OCI-LY7 (cell line): ENCODE measurements around the gene USO1. TPM values are rescaled to one million over a fixed set of nuclear protein-coding genes. Genes with fewer than 3 reads are reported as not detected.
"Not testable (repeated sequence)": the region's sequence is repeated elsewhere in the genome, so short reads cannot be mapped to it uniquely, and the experiment has no call there.

Experiments
- BruUV-seq: library from RNA; stranded (reverse); fragments of 400-500 nt; replicated peaks from 2 replicates; lab custom pipeline; 2021; lab: Mats Ljungman, UMichigan
- CTCF ChIA-PET: fragments of 300-600 bp; sonication (Branson Sonifier 250); formaldehyde crosslinking; loops from one replicate; lab custom pipeline; 2022; ENCODE audit warnings: antibody characterized with exemption; ENCODE audit not compliant: unreplicated experiment; lab: Charles Lee
- POLR2A ChIA-PET: fragments of 300-600 bp; sonication (Branson Sonifier 250); formaldehyde crosslinking; loops from one replicate; lab custom pipeline; 2022; ENCODE audit warnings: antibody characterized with exemption; lab: Charles Lee
- DNase-seq: peaks from one replicate; pipeline ENCODE4 v3.0.0-alpha.2; 2015; ENCODE audit warnings: low spot score
- H2AFZ ChIP-seq: fragments of 200-600 bp; sonication (generic), shearing (Covaris generic); 2 replicates; pipeline ENCODE4 v1.6.1; 2014; ENCODE audit warnings: mild to moderate bottlenecking, antibody characterized with exemption, low read length, moderate library complexity
- H3K27ac ChIP-seq: fragments of 200-600 bp; sonication (generic); 2 replicates; pipeline ENCODE4 v1.5.1; 2014; ENCODE audit warnings: mixed run types, low read depth, mild to moderate bottlenecking, moderate library complexity, low read length, inconsistent platforms; ENCODE audit not compliant: poor library complexity, severe bottlenecking
- H3K36me3 ChIP-seq: fragments of 200-600 bp; sonication (generic); 2 replicates; pipeline ENCODE4 v1.6.1; 2014; ENCODE audit warnings: mild to moderate bottlenecking, antibody characterized with exemption, low read length, moderate library complexity, mixed read lengths; ENCODE audit not compliant: insufficient read depth
- H3K4me1 ChIP-seq: fragments of 200-600 bp; sonication (generic); 2 replicates; pipeline ENCODE4 v1.5.1; 2014; ENCODE audit warnings: mild to moderate bottlenecking, low read length; ENCODE audit not compliant: insufficient read depth, poor library complexity, severe bottlenecking
- H3K4me2 ChIP-seq: fragments of 200-600 bp; sonication (generic); 2 replicates; pipeline ENCODE4 v1.6.1; 2014; ENCODE audit warnings: mild to moderate bottlenecking, low read length
- H3K4me3 ChIP-seq: fragments of 200-600 bp; sonication (generic); 2 replicates; pipeline ENCODE4 v1.5.1; 2014; ENCODE audit warnings: mild to moderate bottlenecking, low read depth, low read length; ENCODE audit not compliant: poor library complexity, severe bottlenecking
- H3K79me2 ChIP-seq: fragments of 200-600 bp; sonication (generic); 2 replicates; pipeline ENCODE4 v1.6.1; 2016; ENCODE audit warnings: low read depth, mild to moderate bottlenecking, low read length, moderate library complexity, mixed read lengths; ENCODE audit not compliant: insufficient read depth
- H3K9me2 ChIP-seq: fragments of 200-600 bp; sonication (generic); 2 replicates; pipeline ENCODE4 v1.6.1; 2016; ENCODE audit warnings: mild to moderate bottlenecking, low read length, mixed read lengths; ENCODE audit not compliant: insufficient read depth
- H3K9me3 ChIP-seq: fragments of 200-600 bp; sonication (generic); 2 replicates; pipeline ENCODE4 v1.6.1; 2014; ENCODE audit warnings: mild to moderate bottlenecking, mixed run types, low read length, mixed read lengths
- H4K20me1 ChIP-seq: fragments of 200-600 bp; sonication (generic); 2 replicates; pipeline ENCODE4 v1.6.1; 2014; ENCODE audit warnings: mild to moderate bottlenecking, antibody characterized with exemption, low read length, moderate library complexity, mixed read lengths; ENCODE audit not compliant: insufficient read depth
- CTCF ChIP-seq: fragments of 200-600 bp; sonication (generic); conservative IDR thresholded peaks from 2 replicates; pipeline ENCODE4 v1.5.1; 2014; ENCODE audit warnings: mild to moderate bottlenecking, antibody characterized with exemption, low read length, moderate library complexity, mixed read lengths
- EZH2phosphoT487 ChIP-seq: fragments of 200-600 bp; sonication (generic); IDR thresholded peaks from 2 replicates; pipeline ENCODE4 v1.6.1; 2018; ENCODE audit warnings: low read depth, borderline replicate concordance, mild to moderate bottlenecking, mixed run types, antibody characterized with exemption, low read length, moderate library complexity, mixed read lengths
- intact Hi-C: fragments of 100-400 bp; cut with micrococcal nuclease; formaldehyde crosslinking; loops from one replicate; pipeline ENCODE4 v1.10.0; 2022; ENCODE audit not compliant: unreplicated experiment
- total RNA-seq, 2 experiments: library from RNA; depleted of rRNA in 1 of 2; stranded (reverse); fragments of >200 nt in 1 of 2; shearing (Covaris generic) in 1 of 2; gene quantifications; 2 replicates each; pipeline ENCODE4 v1.2.3, GENCODE V29; 2014 to 2022

Gene USO1
- total RNA-seq, 2 experiments from 2014 or later = 38.0 to 54.6 TPM

DNA sequence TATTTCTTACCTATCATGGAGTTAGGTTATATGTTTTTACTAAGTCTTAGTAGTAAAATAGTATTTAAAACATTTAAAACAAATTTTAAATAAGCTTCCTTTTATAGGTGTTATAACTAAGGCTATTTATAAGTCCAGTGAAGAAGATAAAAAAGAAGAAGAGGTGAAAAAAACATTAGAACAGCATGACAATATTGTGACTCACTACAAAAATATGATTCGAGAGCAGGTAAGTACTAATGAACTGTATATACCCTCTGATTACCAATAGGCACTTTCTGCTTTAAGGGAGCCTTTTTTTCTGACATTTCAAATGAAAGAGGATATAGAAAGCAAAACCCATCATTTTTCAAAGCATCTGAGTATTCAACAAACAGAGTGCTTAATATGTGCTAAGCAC lies 76.6 kb downstream of the USO1 start:
- DNase-seq = no peak
- H3K9me2 ChIP-seq = no peaks in the 10 kb centered on the region
- BruUV-seq = no TSS peak
- H3K9me3 ChIP-seq = no peaks in the 10 kb centered on the region
- ChIA-PET CTCF (no interaction called here), POLR2A (interaction anchor here (0.6 to 1.6 kb wide), 6 partner anchors 11 to 622 kb away, joined by 3 to 5 read pairs (median 4); no protein-coding TSS in a partner anchor)
- intact Hi-C loops = no loop called here
- no peak overlapping the region for H3K27ac ChIP-seq
- H3K4me3 ChIP-seq = no peak overlapping the region
- H3K36me3 ChIP-seq = peaks cover 38% of the 10 kb centered on the region; the same call in 1 of the 2 replicates
- H3K79me2 ChIP-seq = no peaks in the 10 kb centered on the region
- no peak overlapping the region for H2AFZ ChIP-seq
- H3K4me2 ChIP-seq = no peak overlapping the region
- no peaks in the 10 kb centered on the region for H4K20me1 ChIP-seq
- H3K4me1 ChIP-seq = no peaks in the 10 kb centered on the region
- TF ChIP-seq CTCF (no peak), EZH2phosphoT487 (no peak)

DNA sequence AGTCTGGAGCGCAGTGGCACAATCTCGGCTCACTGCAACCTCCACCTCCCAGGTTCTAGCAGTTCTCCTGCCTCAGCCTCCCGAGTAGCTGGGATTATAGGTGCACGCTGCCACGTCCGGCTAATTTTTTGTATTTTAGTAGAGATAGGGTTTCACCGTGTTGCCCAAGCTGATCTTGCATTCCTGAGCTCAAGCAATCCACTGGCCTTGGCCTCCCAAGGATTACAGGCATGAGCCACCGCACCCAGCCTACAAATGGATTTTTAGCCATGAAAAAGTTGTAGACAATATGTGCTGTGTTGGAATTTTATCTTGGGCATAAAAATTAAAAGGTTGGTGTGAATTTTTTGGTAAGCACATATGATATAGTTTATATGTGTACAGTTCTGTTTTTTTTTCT lies 81.7 kb downstream of the USO1 start:
- H3K4me1 ChIP-seq, H3K27ac ChIP-seq, CTCF ChIA-PET, H3K9me3 ChIP-seq, H3K4me3 ChIP-seq, H3K4me2 ChIP-seq, intact Hi-C loops, BruUV-seq, H2AFZ ChIP-seq, H3K9me2 ChIP-seq, H4K20me1 ChIP-seq, H3K79me2 ChIP-seq, DNase-seq: not testable (repeated sequence)
- H3K36me3 ChIP-seq = peaks cover 75% of the 10 kb centered on the region
- POLR2A ChIA-PET = interaction anchor here (0.6 to 1.6 kb wide), 2 partner anchors 11 to 36 kb away, joined by 3 read pairs; no protein-coding TSS in a partner anchor

DNA sequence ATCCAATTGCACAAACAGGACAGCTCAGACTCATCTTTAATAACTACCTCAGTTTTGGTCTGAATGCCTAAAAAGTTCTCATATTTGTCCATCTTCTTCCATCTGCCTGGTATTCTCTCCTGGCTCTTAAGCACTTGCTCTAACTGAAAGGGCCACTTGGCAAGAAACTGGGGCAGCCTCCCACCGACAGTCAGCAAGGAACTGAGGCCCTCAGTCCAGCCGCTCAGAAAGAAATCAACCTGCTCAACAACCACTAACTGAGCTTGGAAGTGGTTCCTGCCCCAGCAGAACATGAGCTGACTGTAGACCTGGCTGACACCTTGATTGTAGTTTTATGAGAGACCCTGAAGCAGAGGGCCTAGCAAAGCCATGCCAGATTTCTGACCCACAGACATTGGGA lies 93.5 kb downstream of the USO1 start:
- DNase-seq = no peak
- Histone ChIP-seq H3K36me3 (peaks cover 30% of the 10 kb centered on the region), H3K4me1 (no peaks in the 10 kb centered on the region), H3K4me2 (no peak overlapping the region), H3K9me2 (no peaks in the 10 kb centered on the region), H3K27ac (no peak overlapping the region), H3K4me3 (no peak overlapping the region), H2AFZ (no peak overlapping the region), H3K9me3 (no peaks in the 10 kb centered on the region), H4K20me1 (no peaks in the 10 kb centered on the region), H3K79me2 (no peaks in the 10 kb centered on the region)
- BruUV-seq = no TSS peak
- intact Hi-C loops = loop anchor here (10.0 kb wide), 1 partner anchor 163 kb away; no protein-coding TSS in a partner anchor
- TF ChIP-seq CTCF = no peak
- no peak for TF ChIP-seq EZH2phosphoT487
- ChIA-PET POLR2A (interaction anchor here (0.6 kb wide), 3 partner anchors 30 to 443 kb away, joined by 3 to 5 read pairs (median 3); no protein-coding TSS in a partner anchor), CTCF (no interaction called here)
